GM19372 (cell line): ENCODE data around the gene C1orf232.

Source experiments
- ATAC-seq: cut with Tn5 transposase; IDR thresholded peaks from one replicate; pipeline ENCODE4 v1.9.1; 2021; ENCODE audit warnings: mild to moderate bottlenecking, low read depth, moderate library complexity; ENCODE audit not compliant: unreplicated experiment

C1orf232 gene

DNA sequence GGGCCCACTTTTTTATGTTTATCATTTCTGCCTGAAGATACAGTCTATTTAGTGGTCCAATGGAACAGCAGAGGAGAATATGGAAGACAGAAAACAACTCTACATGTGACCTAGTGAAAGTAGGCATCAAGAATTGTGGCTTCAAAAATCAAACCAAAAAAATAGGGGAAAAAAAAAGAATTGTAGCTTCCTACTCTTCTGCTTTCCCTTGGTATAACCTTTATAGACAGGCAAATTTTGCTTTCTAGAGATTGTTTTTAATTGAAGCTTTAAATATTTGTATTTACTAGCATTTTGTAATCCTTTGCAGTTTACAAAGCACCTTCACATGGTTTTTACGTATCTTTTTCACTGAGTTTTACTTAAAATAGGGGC is 42.8 kb downstream of the C1orf232 start:
- no peak for ATAC-seq

GRCh38 chr1:26125382-26125781 is 43.4 kb downstream of the C1orf232 start:
- no peak for ATAC-seq

DNA sequence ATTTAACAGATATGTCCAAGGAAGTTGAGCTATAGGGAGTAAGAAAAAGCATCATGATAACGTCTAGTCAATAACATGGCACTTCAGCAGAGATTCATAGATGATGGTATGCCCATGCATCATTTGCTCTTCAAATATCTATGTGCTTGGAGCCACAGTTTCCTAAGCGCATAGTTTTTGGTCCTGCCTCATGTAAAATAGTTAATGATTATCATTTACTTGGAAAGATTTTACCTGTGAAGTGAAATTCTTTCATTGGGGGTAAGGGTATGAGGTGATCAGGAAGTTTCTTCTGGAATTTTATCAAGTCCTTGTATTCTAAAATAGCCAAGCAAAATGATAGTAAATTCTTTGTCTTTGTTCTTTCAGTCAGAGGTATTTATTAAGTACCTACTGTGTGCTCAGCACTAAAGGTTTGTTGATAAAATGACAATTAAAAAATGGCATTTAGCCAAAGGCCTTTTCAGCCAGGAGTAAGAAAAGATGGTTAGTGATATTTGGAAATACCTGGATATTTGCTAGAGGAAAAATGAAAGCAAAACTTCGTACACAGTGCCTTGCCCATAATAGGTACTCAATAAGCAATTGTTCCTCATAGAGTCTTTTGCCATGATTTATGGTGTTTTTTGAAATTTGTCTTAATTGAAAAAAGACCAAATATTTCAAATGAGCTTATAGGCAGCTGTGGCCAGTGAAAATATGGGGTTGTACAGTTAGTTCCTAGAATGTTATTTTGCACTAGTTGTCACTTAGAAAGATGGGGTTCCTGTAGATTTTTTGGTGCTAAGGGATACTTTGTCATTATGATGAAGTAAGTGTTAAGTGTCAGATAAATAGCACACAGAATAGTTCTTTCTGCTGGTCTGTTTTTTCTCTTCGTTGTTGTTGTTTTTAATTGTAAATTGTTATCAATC is 44.1 kb downstream of the C1orf232 start:
- ATAC-seq = no peak

GRCh38 chr1:26122988-26123973 is 45.5 kb downstream of the C1orf232 start:
- ATAC-seq = no peak

DNA sequence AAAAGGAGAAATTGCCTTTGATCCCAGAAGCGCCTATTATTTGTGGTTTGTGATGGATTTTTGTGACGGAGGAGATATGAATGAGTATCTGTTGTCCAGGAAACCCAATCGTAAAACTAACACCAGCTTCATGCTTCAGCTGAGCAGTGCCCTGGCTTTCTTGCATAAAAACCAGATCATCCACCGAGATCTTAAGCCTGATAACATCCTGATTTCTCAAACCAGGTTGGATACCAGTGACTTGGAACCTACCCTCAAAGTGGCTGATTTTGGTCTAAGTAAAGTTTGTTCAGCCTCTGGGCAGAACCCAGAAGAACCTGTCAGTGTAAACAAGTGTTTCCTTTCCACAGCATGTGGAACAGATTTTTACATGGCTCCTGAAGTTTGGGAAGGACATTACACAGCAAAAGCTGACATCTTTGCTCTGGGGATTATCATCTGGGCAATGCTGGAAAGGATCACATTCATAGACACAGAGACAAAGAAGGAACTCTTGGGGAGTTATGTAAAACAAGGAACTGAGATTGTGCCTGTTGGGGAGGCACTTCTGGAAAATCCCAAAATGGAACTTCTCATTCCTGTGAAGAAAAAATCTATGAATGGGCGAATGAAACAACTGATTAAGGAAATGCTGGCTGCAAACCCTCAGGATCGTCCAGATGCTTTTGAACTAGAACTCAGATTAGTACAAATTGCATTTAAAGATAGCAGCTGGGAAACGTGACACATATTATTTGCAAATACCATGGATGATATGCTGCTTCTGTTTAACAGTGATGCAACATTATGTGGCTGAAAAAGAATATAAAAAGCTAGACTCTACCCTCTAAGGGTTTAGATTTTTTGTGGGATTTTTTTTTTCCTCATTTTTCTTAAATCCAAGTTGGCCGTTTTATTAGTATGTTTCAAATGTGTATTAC is 46.6 kb downstream of the C1orf232 start:
- no peak for ATAC-seq

DNA sequence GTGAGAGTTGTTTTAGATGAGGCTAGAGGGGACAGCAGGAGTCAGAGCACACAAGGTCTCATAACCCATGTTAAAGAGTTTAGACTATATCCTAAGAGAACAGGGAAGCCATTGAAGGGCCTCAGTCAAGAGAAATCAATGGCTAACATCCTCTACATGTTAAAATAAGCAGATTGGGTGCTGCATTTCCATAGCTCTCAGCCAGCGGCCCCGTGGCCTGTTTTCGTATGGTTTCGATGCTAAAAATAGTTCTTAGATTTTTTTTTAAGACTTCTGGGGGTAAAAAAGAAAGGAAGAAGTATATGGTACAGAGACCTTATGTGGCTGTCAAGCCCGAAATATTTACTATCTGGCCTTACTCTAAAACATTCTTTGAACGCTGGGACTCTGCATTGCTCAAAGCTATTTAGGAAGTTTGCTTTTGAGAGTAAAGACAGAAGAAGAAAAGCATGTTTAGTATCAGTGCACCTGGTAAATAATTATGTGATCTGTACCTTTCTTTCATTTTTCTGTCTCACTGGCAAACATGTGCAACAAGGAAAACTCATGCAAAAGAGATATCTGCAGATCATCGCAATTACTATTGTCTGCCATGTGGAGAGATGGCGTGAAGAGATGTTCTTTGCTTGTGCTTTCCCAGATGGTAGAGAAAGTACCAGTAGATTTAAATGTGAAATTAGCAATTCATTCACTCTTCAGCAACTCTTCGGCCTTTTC is 48.7 kb downstream of the C1orf232 start:
- no peak for ATAC-seq

DNA sequence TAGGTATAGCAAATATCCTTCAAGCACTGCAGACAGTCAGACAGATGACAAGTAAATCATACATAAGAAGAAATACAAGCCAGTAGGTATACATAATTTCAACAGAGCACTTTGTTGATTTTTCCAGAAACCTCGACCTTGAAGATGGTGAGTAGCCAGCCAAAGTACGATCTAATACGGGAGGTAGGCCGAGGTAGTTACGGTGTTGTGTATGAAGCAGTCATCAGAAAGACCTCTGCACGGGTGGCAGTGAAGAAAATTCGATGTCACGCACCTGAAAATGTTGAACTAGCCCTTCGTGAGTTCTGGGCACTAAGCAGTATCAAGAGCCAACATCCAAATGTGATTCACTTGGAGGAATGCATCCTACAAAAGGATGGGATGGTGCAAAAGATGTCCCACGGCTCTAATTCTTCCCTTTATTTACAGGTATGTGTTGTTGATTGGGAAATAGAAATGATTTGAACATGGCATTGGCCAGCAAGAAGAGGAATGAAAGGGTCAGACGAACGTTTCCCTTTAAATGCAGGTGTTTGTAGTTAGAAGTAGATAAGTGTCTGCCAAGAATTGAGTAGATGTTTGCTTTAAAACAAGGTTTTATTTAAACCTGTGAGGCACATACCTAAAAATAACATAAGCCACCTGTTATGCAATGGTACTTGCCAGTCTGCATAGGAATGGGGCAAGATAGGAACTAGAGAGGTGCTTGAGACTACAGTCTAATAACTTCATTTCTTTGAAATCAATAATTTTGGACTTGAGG is 54.4 kb downstream of the C1orf232 start:
- ATAC-seq = no peak
